Glomerular visceral epithelial cell (primary cell): ENCODE results near the gene CCDC201.
"Not testable (repeated sequence)": the region's sequence is repeated elsewhere in the genome, so short reads cannot be mapped to it uniquely, and the experiment has no call there.

Experiments
- DNase-seq: peaks from one replicate; pipeline ENCODE4 v3.0.0-alpha.2; 2016; ENCODE audit errors: extremely low spot score

Gene CCDC201

GRCh38 chr7:45874408-45875131 lies 1.7 kb upstream of the CCDC201 start:
- DNase-seq = no peak

GRCh38 chr7:45873355-45873754 lies 473 bp upstream of the CCDC201 start:
- no peak for DNase-seq

GRCh38 chr7:45872116-45873034 lies 507 bp downstream of the CCDC201 start:
- DNase-seq = no peak

GRCh38 chr7:45869426-45869825 lies 3.5 kb downstream of the CCDC201 start:
- DNase-seq = no peak

GRCh38 chr7:45867471-45867870 lies 5.4 kb downstream of the CCDC201 start:
- no peak for DNase-seq

GRCh38 chr7:45865594-45866410 lies 7.1 kb downstream of the CCDC201 start:
- DNase-seq = no peak

- no peak for DNase-seq
Observed at GRCh38 chr7:45863715-45864114, 9.2 kb downstream of the CCDC201 start.

GRCh38 chr7:45856888-45857287 lies 16.0 kb downstream of the CCDC201 start:
- DNase-seq = not testable (repeated sequence)

- not testable (repeated sequence) for DNase-seq
Observed at GRCh38 chr7:45855680-45856079, 17.2 kb downstream of the CCDC201 start.

GRCh38 chr7:45853491-45853890 lies 19.4 kb downstream of the CCDC201 start:
- not testable (repeated sequence) for DNase-seq

GRCh38 chr7:45852984-45853383 lies 19.9 kb downstream of the CCDC201 start:
- not testable (repeated sequence) for DNase-seq

- DNase-seq = not testable (repeated sequence)
Observed at GRCh38 chr7:45848734-45849133, 24.1 kb downstream of the CCDC201 start.

- not testable (repeated sequence) for DNase-seq
Observed at GRCh38 chr7:45846536-45846935, 26.3 kb downstream of the CCDC201 start.

- DNase-seq = peak; percentile 3
Observed at GRCh38 chr7:45841926-45842717, 30.8 kb downstream of the CCDC201 start.

- DNase-seq = not testable (repeated sequence)
Observed at GRCh38 chr7:45838852-45839251, 34.0 kb downstream of the CCDC201 start.

- DNase-seq = not testable (repeated sequence)
Observed at GRCh38 chr7:45832433-45833177, 40.3 kb downstream of the CCDC201 start.

- DNase-seq = not testable (repeated sequence)
Observed at GRCh38 chr7:45829846-45830245, 43.0 kb downstream of the CCDC201 start.

GRCh38 chr7:45827731-45828130 lies 45.2 kb downstream of the CCDC201 start:
- DNase-seq = not testable (repeated sequence)

- DNase-seq = not testable (repeated sequence)
Observed at GRCh38 chr7:45826550-45826949, 46.3 kb downstream of the CCDC201 start.

GRCh38 chr7:45818763-45819162 lies 54.1 kb downstream of the CCDC201 start:
- DNase-seq = not testable (repeated sequence)
